VCaP (cell line): ENCODE results near the gene ABLIM3.

Source experiments
- H3K27ac ChIP-seq: fragments of 450-650 bp; 2 replicates; pipeline ENCODE4 v1.5.1; 2017
- CTCF ChIP-seq: fragments of 450-650 bp; conservative IDR thresholded peaks from 2 replicates; pipeline ENCODE4 v1.5.1; 2017; ENCODE audit warnings: mild to moderate bottlenecking, moderate library complexity

ABLIM3 gene

DNA sequence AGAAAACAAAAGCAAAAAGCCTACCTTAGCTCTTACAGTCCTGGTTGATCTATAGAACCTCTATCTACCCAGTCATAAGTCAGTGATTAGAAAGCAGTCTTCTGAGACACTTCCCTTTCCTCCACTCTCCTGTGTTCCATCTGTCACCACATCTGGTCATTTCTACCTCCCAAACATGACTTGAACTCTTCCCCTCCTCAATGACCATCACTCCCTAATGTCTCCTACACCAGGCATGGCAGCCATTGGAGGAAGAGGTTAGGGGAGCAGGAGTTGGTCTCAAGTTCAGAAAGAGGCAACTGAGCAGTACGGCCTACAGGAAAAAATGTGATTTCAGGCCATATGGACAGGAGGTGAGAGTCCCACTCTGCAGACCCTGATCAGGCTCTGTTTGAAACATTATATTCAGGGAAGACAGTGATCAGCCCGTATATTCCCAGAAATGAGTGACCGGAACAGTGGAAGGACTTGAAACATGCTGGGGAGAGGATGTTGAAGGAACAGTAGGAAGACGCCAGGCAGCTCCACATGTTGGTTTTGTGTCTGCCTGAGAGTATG is 12.0 kb downstream of the ABLIM3 start:
- H3K27ac ChIP-seq = peak overlapping the region; percentile 81
- no peak for TF ChIP-seq CTCF

DNA sequence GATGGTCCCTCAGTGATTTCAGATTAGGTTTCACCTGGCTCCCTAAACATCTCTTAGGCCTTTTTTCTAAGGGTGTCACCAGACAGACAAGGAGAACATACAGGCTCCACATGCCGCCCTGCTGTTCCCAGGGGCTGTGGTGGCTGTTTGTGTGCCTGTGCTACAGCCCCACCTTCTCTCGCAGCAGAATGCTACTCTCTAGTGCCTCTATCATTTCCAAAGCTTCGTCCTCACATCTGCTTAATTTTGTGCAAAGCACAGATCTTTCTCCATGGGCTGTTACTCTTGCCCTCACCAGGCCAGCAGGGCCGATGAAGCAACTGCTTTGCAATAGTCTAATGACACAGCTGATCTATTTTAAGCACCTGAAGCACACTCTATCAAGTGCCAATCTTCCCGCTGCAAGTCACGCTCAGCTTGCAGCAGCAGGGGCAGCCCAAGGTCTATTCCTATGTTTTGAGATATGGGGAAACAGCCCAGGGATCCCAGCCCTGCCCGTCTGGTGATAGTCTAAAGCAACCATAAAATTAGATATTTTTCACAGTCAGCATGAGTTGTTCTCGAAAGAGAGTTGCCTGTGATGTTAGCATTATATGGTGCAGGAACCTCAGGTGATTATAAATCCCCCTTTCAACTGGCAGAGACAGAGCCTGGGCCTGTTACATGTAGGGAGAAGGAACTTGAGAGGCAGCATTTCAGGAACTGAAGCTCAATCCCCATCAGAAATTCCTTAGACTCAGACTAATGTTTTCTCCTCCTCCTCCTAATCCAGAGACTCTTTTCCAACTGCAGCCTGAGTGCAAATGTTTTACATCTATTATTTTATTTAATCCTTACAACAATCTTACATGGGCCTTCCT is 12.7 kb downstream of the ABLIM3 start:
- TF ChIP-seq CTCF = no peak
- peak overlapping the region; percentile 81 for H3K27ac ChIP-seq

DNA sequence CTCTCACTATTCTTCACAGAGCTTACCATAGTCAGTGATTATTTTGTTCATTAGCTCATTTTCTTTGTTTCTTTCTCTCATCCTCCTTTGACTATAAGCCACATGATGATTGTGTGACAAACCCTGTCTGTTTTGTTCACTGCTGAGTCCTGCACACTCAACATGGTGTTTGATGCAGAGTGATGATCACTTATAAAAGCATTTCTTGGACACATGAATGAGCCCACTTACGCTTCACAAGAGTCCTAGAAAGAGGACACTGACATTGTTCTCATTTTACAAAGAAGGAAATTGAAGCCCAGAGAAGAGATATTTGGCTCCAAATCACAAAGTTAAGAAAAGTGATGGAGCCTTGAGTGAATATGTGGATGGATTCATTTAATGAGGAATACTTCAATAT is 13.4 kb downstream of the ABLIM3 start:
- no peak for TF ChIP-seq CTCF
- peak overlapping the region; percentile 81; the same call in 1 of the 2 replicates for H3K27ac ChIP-seq

DNA sequence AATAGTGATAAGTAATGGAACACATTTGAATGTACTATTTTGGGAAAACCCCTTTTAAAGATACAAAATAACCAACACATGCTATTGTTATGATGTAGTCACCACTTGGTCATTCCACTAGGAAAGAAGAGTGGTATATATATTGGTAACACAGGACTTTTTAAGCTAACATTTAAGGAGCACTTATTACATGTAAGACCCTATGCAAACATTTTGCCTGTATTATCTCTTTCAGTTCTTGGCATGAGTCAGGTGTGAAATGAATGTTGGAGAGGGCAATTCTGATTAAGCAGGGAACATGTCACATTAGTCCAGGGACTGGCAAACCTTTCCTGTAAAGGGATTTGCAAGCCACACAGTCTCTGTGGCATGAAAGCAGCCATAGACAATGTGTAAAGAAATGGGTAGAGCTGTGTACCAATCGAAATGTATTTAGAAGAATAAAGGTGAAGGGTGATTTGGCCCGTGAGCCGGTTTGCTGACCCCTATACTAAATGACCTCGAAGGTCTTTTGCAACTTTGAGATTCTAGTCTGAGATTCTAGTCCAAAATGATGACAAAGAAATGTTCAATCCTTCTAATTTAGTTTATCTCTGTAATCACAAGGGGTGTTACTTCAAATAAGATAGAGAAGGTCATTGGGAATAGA is 15.3 kb downstream of the ABLIM3 start:
- TF ChIP-seq CTCF = no peak
- no peak overlapping the region for H3K27ac ChIP-seq

- no peak overlapping the region for H3K27ac ChIP-seq
- no peak for TF ChIP-seq CTCF
Measured at GRCh38 chr5:149157330-149157729, 16.0 kb downstream of the ABLIM3 start.

DNA sequence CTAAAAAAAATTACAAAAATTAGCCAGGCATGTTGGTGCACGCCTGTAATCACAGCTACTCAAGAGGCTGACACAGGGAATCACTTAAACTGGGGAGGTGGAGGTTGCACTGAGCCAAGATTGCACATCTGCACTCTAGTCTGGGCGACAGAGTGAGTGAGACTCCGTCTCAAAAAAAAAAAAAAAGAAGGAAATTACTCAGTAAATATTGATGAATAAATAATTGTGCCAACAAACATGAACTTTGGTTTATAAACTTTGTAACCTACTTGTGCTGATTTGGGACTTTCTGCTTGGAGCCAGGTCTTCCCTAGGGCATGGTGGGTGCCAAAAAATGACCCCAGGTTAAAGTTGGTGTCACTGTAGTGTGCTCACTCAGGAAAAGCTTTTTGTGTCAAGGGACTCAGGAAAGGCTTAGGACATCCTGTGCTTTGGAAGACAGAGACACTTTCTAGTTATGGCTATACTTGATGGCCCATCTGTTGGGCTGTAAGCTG is 19.0 kb downstream of the ABLIM3 start:
- TF ChIP-seq CTCF = no peak
- peak overlapping the region; percentile 70 for H3K27ac ChIP-seq

DNA sequence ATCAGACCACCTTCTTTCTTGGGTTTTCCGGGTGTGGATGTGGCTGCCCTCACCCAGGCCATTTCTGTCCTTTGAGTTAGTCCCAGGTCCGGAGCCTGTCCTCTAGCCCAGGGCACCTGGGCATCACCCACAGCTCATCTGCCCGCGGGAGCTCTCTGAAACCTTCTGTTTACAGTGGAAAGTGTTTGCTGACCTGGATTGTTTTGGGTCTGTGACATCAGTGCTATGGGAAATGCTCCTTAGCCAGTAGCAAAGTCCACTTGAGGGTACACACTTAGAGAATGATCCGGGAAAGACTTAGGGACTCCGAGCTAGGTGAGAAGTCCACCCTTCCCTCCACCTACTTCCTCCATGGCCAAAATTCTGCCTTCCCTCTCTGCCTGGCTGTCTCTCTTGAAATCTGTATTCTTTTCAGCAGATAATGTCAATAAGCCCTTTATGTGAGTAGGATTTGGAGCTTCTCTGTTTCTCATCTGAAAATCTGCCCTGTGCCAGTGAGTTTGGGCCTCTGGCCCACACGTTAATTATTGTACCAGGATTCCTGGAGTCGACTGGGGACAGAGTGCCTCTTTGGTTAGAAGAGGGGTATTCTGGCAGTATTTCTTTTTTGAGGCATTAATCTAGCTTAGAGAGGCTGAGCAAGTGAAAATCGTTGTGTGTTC is 19.9 kb downstream of the ABLIM3 start:
- no peak for TF ChIP-seq CTCF
- H3K27ac ChIP-seq = peak overlapping the region; percentile 70
